H1 (cell line): Measurements from ENCODE around the gene ERLEC1. TPM values are rescaled to one million over a fixed set of nuclear protein-coding genes. Genes with fewer than 3 reads are reported as not detected.
"Not testable (repeated sequence)": the region's sequence is repeated elsewhere in the genome, so short reads cannot be mapped to it uniquely, and the experiment has no call there.

Source experiments
- CTCF ChIA-PET: fragments of 300-600 bp; sonication (Branson Sonifier 250); formaldehyde crosslinking; loops from one replicate; lab custom pipeline; 2021; ENCODE audit not compliant: partially characterized antibody; lab: Charles Lee
- POLR2A ChIA-PET: fragments of 300-600 bp; sonication (Branson Sonifier 250); formaldehyde crosslinking; loops from one replicate; lab custom pipeline; 2021; ENCODE audit warnings: inconsistent platforms; ENCODE audit not compliant: partially characterized antibody; lab: Charles Lee
- DNase-seq, 2 experiments: peaks; one replicate each; pipeline versions ENCODE4 v3.0.0 to v3.0.0-alpha.2; 2010 to 2022; ENCODE audit warnings: low spot score in 2 of 2, low read depth in 1 of 2, mixed read lengths in 1 of 2
- FAIRE-seq: peaks from 2 replicates; lab custom pipeline; 2011; peaks lifted over from hg19 to GRCh38; lab: Jason Lieb, UNC
- H2AFZ ChIP-seq: 2 replicates; pipeline ENCODE4 v1.8.1; 2012; ENCODE audit warnings: low read length, inconsistent platforms
- H2AK5ac ChIP-seq: 2 replicates; pipeline ENCODE4 v1.6.1; 2013; ENCODE audit warnings: low read depth, low read length
- H2BK120ac ChIP-seq: replicated peaks from 2 replicates; pipeline ENCODE3; 2013; ENCODE audit warnings: low read depth, low read length, inconsistent platforms
- H2BK12ac ChIP-seq: 2 replicates; pipeline ENCODE4 v1.6.1; 2013; ENCODE audit warnings: low read depth, low read length
- H2BK15ac ChIP-seq: 2 replicates; pipeline ENCODE4 v1.6.1; 2013; ENCODE audit warnings: low read length
- H2BK20ac ChIP-seq: 2 replicates; pipeline ENCODE4 v1.6.1; 2013; ENCODE audit warnings: low read length
- H2BK5ac ChIP-seq: 2 replicates; pipeline ENCODE4 v1.6.1; 2013; ENCODE audit warnings: low read depth, low read length
- H3K14ac ChIP-seq: 2 replicates; pipeline ENCODE4 v1.6.1; 2013; ENCODE audit warnings: inconsistent platforms; ENCODE audit not compliant: insufficient read length
- H3K18ac ChIP-seq: 2 replicates; pipeline ENCODE4 v1.6.1; 2013; ENCODE audit warnings: low read length; ENCODE audit errors: extremely low read depth
- H3K23ac ChIP-seq: 2 replicates; pipeline ENCODE4 v1.6.1; 2013; ENCODE audit warnings: inconsistent platforms; ENCODE audit not compliant: insufficient read length
- H3K23me2 ChIP-seq: 2 replicates; pipeline ENCODE4 v1.6.1; 2013; ENCODE audit warnings: low read depth, low read length
- H3K27ac ChIP-seq: 2 replicates; pipeline ENCODE4 v1.6.1; 2011; ENCODE audit warnings: low read depth, low read length, inconsistent platforms
- H3K27me3 ChIP-seq, 4 experiments: replicated peaks in 1 of 4; 1 replicate in 1 of 4; 2 replicates in 3 of 4; pipeline versions ENCODE4 v1.6.1 to v1.8.1; 2011 to 2013; ENCODE audit warnings: low read length in 3 of 4, mild to moderate bottlenecking in 3 of 4, inconsistent platforms in 2 of 4, mixed read lengths in 2 of 4, moderate library complexity in 1 of 4; ENCODE audit not compliant: control insufficient read depth in 3 of 4, insufficient read depth in 3 of 4; ENCODE audit errors: extremely low read depth in 1 of 4
- H3K36me3 ChIP-seq, 4 experiments: 2 replicates each; pipeline versions ENCODE4 v1.6.1 to v1.8.1; 2011 to 2013; ENCODE audit warnings: mild to moderate bottlenecking in 4 of 4, low read length in 3 of 4, moderate library complexity in 2 of 4, control low read depth in 1 of 4, inconsistent platforms in 1 of 4; ENCODE audit not compliant: insufficient read depth in 4 of 4, control insufficient read depth in 2 of 4
- H3K4ac ChIP-seq: replicated peaks from 2 replicates; pipeline ENCODE3; 2013; ENCODE audit warnings: low read length, low read depth, mixed read lengths, inconsistent platforms; ENCODE audit not compliant: insufficient read length
- H3K4me1 ChIP-seq, 4 experiments: replicated peaks in 1 of 4; 1 replicate in 1 of 4; 2 replicates in 3 of 4; pipeline versions ENCODE4 v1.6.1 to v1.8.1; 2011 to 2013; ENCODE audit warnings: low read length in 3 of 4, inconsistent platforms in 2 of 4, mixed read lengths in 1 of 4; ENCODE audit not compliant: insufficient read depth in 4 of 4, control insufficient read depth in 3 of 4
- H3K4me2 ChIP-seq, 2 experiments: 2 replicates each; pipeline versions ENCODE4 v1.6.1 to v1.8.1; 2011 to 2013; ENCODE audit warnings: low read depth in 2 of 2, low read length in 2 of 2, control low read depth in 1 of 2, inconsistent platforms in 1 of 2, mild to moderate bottlenecking in 1 of 2; ENCODE audit not compliant: insufficient read depth in 1 of 2
- H3K4me3 ChIP-seq, 4 experiments: fragments of 200-600, 300-600 bp in 1 of 4; sonication (generic), shearing (Covaris generic), sonication (Bioruptor Twin) in 1 of 4; 2 replicates each; pipeline versions ENCODE4 v1.5.1 to v1.8.1; 2011 to 2016; ENCODE audit warnings: low read length in 4 of 4, low read depth in 3 of 4, control low read depth in 2 of 4, inconsistent platforms in 2 of 4, mild to moderate bottlenecking in 2 of 4, mixed read lengths in 1 of 4, moderate library complexity in 1 of 4; ENCODE audit not compliant: insufficient read depth in 2 of 4; ENCODE audit errors: extremely low read depth in 1 of 4
- H3K56ac ChIP-seq: replicated peaks from 2 replicates; pipeline ENCODE3; 2013; ENCODE audit warnings: low read depth, mild to moderate bottlenecking, mixed read lengths, low read length, inconsistent platforms; ENCODE audit not compliant: insufficient read length
- H3K79me1 ChIP-seq: 2 replicates; pipeline ENCODE4 v1.6.1; 2013; ENCODE audit warnings: low read depth, low read length, control low read depth
- H3K79me2 ChIP-seq, 2 experiments: 2 replicates each; pipeline versions ENCODE4 v1.6.1 to v1.8.1; 2012 to 2013; ENCODE audit warnings: low read length in 2 of 2, mild to moderate bottlenecking in 2 of 2, inconsistent platforms in 1 of 2; ENCODE audit not compliant: insufficient read depth in 2 of 2, control insufficient read depth in 1 of 2
- H3K9ac ChIP-seq, 4 experiments: replicated peaks in 1 of 4; 1 replicate in 1 of 4; 2 replicates in 3 of 4; pipeline versions ENCODE4 v1.6.1 to v1.8.1; 2011 to 2013; ENCODE audit warnings: low read depth in 3 of 4, low read length in 3 of 4, control low read depth in 2 of 4, mild to moderate bottlenecking in 2 of 4, moderate library complexity in 2 of 4, inconsistent platforms in 1 of 4; ENCODE audit errors: extremely low read depth in 1 of 4
- H3K9me3 ChIP-seq, 2 experiments: 2 replicates each; pipeline versions ENCODE4 v1.6.1 to v1.8.1; 2012 to 2013; ENCODE audit warnings: mild to moderate bottlenecking in 2 of 2, moderate library complexity in 2 of 2, control low read depth in 1 of 2, inconsistent platforms in 1 of 2, low read depth in 1 of 2, low read length in 1 of 2, mixed read lengths in 1 of 2; ENCODE audit not compliant: insufficient read depth in 2 of 2
- H4K20me1 ChIP-seq, 2 experiments: replicated peaks in 1 of 2; 2 replicates each; pipeline versions ENCODE3 to v1.8.1; 2011 to 2013; ENCODE audit warnings: inconsistent platforms in 2 of 2, low read length in 2 of 2, mild to moderate bottlenecking in 1 of 2; ENCODE audit not compliant: insufficient read depth in 2 of 2, control insufficient read depth in 1 of 2
- H4K5ac ChIP-seq: 2 replicates; pipeline ENCODE4 v1.6.1; 2013; ENCODE audit warnings: low read length, low read depth, mixed read lengths, inconsistent platforms; ENCODE audit not compliant: insufficient read length
- H4K8ac ChIP-seq: 2 replicates; pipeline ENCODE4 v1.8.0; 2013; ENCODE audit warnings: mild to moderate bottlenecking, moderate library complexity, low read length, inconsistent platforms; ENCODE audit not compliant: insufficient read depth; ENCODE audit errors: extremely low read depth
- H4K91ac ChIP-seq: replicated peaks from 2 replicates; pipeline ENCODE3; 2013; ENCODE audit warnings: low read length, mixed read lengths, inconsistent platforms; ENCODE audit not compliant: insufficient read length
- WGBS, 2 experiments: shearing (Covaris generic) in 1 of 2; methylation state at CpG; one replicate each; pipeline versions ENCODE4 v1.1.6 to v1.1.7; 2013 to 2015; ENCODE audit warnings: low lambda C conversion rate in 2 of 2, mixed read lengths in 2 of 2, inconsistent platforms in 1 of 2, low coverage in 1 of 2, missing lambda C conversion rate in 1 of 2; ENCODE audit not compliant: insufficient replicate concordance in 2 of 2, insufficient coverage in 1 of 2, insufficient read length in 1 of 2; ENCODE audit errors: extremely low coverage in 1 of 2, missing lambda C conversion rate in 1 of 2; 5-methylcytosine and 5-hydroxymethylcytosine counted together
- polyA plus RNA-seq, 7 experiments: library from polyadenylated mRNA; depleted of rRNA in 3 of 7; stranded (reverse) in 5 of 7; unstranded in 2 of 7; fragments of >200 nt in 5 of 7; fragments of 200-250 nt in 2 of 7; gene quantifications; 1 replicate in 5 of 7; 2 replicates in 1 of 7; 4 replicates in 1 of 7; pipeline versions ENCODE4 v1.2.1 to v1.2.3, GENCODE V29; 2011 to 2013; ENCODE audit warnings: missing spikeins in 2 of 7, mixed read lengths in 2 of 7
- total RNA-seq: library from RNA; stranded (reverse); fragmentation: NEBNext Ultra II Directional; extraction: Animal tissue kit (Norgen Biotek cat#: 25700); gene quantifications from 2 replicates; pipeline ENCODE4 v1.2.1, GENCODE V29; 2021

ERLEC1 gene
- total and polyA plus RNA-seq, 2 of the 8 experiments (the other 6 are each of a cell fraction or from before 2014, with no cell fraction given) = 12.9 to 26.7 TPM

- H2AFZ ChIP-seq, H4K91ac ChIP-seq: not testable (repeated sequence)
- 91% methylated on average over 9 of the region's 9 CpGs; no CpG with 5 or more reads in 1 of the 2 experiments for WGBS, 2 experiments
Observed at GRCh38 chr2:53851052-53851757, 64.4 kb downstream of the ERLEC1 start.

More at GRCh38 chr2:53851052-53851757, 64.4 kb downstream of the ERLEC1 start:
- H3K4me3 ChIP-seq, H3K79me2 ChIP-seq, H3K23ac ChIP-seq, H3K23me2 ChIP-seq, H3K4me2 ChIP-seq, H3K18ac ChIP-seq, H3K9me3 ChIP-seq, H4K20me1 ChIP-seq, H3K14ac ChIP-seq, H3K36me3 ChIP-seq, H4K5ac ChIP-seq, H2BK5ac ChIP-seq, POLR2A ChIA-PET, H4K8ac ChIP-seq, H2BK15ac ChIP-seq, H3K79me1 ChIP-seq, DNase-seq, H3K56ac ChIP-seq, H2BK12ac ChIP-seq, FAIRE-seq, H2BK20ac ChIP-seq, H3K27ac ChIP-seq, H3K27me3 ChIP-seq, H2AK5ac ChIP-seq, H2BK120ac ChIP-seq, H3K9ac ChIP-seq, H3K4me1 ChIP-seq, H3K4ac ChIP-seq: not testable (repeated sequence)
- CTCF ChIA-PET = interaction anchor here (0.6 kb wide), 1 partner anchor 534 kb away, joined by 3 read pairs; no protein-coding TSS in a partner anchor
